Muscle layer of colon (tissue), 2 donors: ENCODE measurements around the gene ABHD10.
A peak's percentile ranks its signal among the peaks of the same experiment; 100 is the strongest.

Experiments
- H3K27ac ChIP-seq: one replicate; pipeline ENCODE4 v1.7.0; 2013; ENCODE audit warnings: low read depth, mild to moderate bottlenecking, low read length, moderate library complexity
- H3K27me3 ChIP-seq, 2 donors: one replicate each; pipeline ENCODE4 v1.7.0; 2013; ENCODE audit warnings: low read length in 2 of 2, mild to moderate bottlenecking in 2 of 2; ENCODE audit not compliant: insufficient read depth in 2 of 2, control insufficient read depth in 1 of 2
- H3K36me3 ChIP-seq: one replicate; pipeline ENCODE4 v1.7.0; 2013; ENCODE audit warnings: mild to moderate bottlenecking, low read length; ENCODE audit not compliant: insufficient read depth
- H3K4me1 ChIP-seq: one replicate; pipeline ENCODE4 v1.7.0; 2013; ENCODE audit warnings: mild to moderate bottlenecking, low read length; ENCODE audit not compliant: insufficient read depth
- H3K4me3 ChIP-seq, 2 donors: one replicate each; pipeline ENCODE4 v1.7.0; 2013; ENCODE audit warnings: low read length in 2 of 2, low read depth in 1 of 2, mild to moderate bottlenecking in 1 of 2, moderate library complexity in 1 of 2
- H3K9ac ChIP-seq: one replicate; pipeline ENCODE4 v1.7.0; 2013; ENCODE audit warnings: low read length
- H3K9me3 ChIP-seq: one replicate; pipeline ENCODE4 v1.7.0; 2013; ENCODE audit warnings: mild to moderate bottlenecking, low read length
- donor health status: abdominal sarcoma.
- donor health status: Adenocarcinoma of cecum.

ABHD10 gene

GRCh38 chr3:111978583-111979433 is at the start of gene ABHD10:
Gene ABHD10 (plus strand): TSS chr3:111979026. CDS start chr3:111979062, 36 bp downstream.
- H3K9ac ChIP-seq: peak within 1 kb of the TSS; percentile 71
- no peaks in the 10 kb centered on the region for H3K36me3 ChIP-seq
- H3K9me3 ChIP-seq: no peaks in the 10 kb centered on the region
- H3K4me1 ChIP-seq: peaks cover 17% of the 10 kb centered on the region
- peak within 1 kb of the TSS; percentile 82 for H3K27ac ChIP-seq
- H3K4me3 ChIP-seq: peak within 1 kb of the TSS; percentile 82 to 84
- H3K27me3 ChIP-seq: no peaks in the 10 kb centered on the region

GRCh38 chr3:111929484-111929883 is 49.3 kb upstream of the ABHD10 start:
- Histone ChIP-seq H3K9me3 (no peaks in the 10 kb centered on the region), H3K27me3 (no peaks in the 10 kb centered on the region), H3K9ac (no peak overlapping the region), H3K36me3 (no peaks in the 10 kb centered on the region), H3K4me1 (peaks cover 16% of the 10 kb centered on the region), H3K27ac (no peak overlapping the region), H3K4me3 (no peak overlapping the region)

DNA sequence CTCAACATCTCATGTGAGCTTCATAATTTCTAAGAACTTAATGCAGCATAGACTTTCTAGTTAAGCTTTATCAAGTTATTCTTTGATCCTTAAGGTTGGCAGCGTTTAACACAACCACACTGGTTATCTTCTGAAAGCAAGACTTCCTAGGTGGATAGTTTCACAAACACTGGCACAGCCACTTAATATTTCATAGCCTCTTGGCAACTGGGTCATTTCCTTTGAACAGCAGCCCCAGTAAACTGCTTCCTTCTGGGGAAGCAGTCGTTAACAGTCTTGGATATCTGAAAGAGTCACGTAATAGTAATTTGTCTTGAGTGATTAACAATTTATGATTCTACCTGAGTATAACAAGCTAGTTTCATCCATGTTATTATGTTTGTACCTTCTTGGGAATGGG is 45.9 kb upstream of the ABHD10 start:
- Histone ChIP-seq H3K4me3 (no peak overlapping the region), H3K27ac (no peak overlapping the region), H3K9me3 (no peaks in the 10 kb centered on the region)

GRCh38 chr3:111936191-111936841 is 42.5 kb upstream of the ABHD10 start:
- H3K9me3 ChIP-seq: no peaks in the 10 kb centered on the region
- no peak overlapping the region for H3K4me3 ChIP-seq
- H3K4me1 ChIP-seq: peaks cover 5% of the 10 kb centered on the region
- peaks cover 22% of the 10 kb centered on the region for H3K36me3 ChIP-seq
- no peak overlapping the region for H3K27ac ChIP-seq
- no peaks in the 10 kb centered on the region for H3K27me3 ChIP-seq
- H3K9ac ChIP-seq: no peak overlapping the region

More for the DNA sequence above, 45.9 kb upstream of the ABHD10 start:
- no peak overlapping the region for H3K9ac ChIP-seq
- peaks cover 5% of the 10 kb centered on the region for H3K4me1 ChIP-seq
- H3K27me3 ChIP-seq: no peaks in the 10 kb centered on the region
- no peaks in the 10 kb centered on the region for H3K36me3 ChIP-seq

DNA sequence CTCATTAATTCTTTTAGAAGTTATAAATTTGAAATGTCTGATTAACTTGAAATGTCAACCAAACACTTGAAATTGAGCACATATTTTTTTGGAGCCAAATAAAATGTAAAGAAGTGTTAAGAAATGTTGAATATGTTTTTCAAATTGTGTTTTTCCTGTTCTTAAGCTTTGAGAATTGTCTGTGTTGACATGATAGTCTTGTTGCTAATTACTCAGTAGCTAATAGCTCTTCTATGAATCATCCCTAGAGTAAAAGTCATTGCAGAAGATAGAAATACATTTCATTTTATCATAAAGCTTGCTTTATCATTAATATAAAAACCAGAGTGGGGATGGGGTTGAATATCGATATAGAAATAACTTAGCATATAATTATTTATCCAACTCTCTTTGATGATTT is 41.9 kb upstream of the ABHD10 start:
- Histone ChIP-seq H3K4me3 (no peak overlapping the region), H3K27ac (no peak overlapping the region), H3K9ac (no peak overlapping the region), H3K4me1 (peaks cover 5% of the 10 kb centered on the region), H3K9me3 (no peaks in the 10 kb centered on the region), H3K27me3 (no peaks in the 10 kb centered on the region), H3K36me3 (peaks cover 23% of the 10 kb centered on the region)

GRCh38 chr3:111937871-111938270 is 41.0 kb upstream of the ABHD10 start:
- peaks cover 2% of the 10 kb centered on the region for H3K4me1 ChIP-seq
- peaks cover 23% of the 10 kb centered on the region for H3K36me3 ChIP-seq
- no peak overlapping the region for H3K27ac ChIP-seq
- H3K27me3 ChIP-seq: no peaks in the 10 kb centered on the region
- no peak overlapping the region for H3K9ac ChIP-seq
- no peak overlapping the region for H3K4me3 ChIP-seq
- no peaks in the 10 kb centered on the region for H3K9me3 ChIP-seq

GRCh38 chr3:111939873-111940272 is 39.0 kb upstream of the ABHD10 start:
- Histone ChIP-seq H3K9ac (no peak overlapping the region), H3K27ac (no peak overlapping the region), H3K27me3 (no peaks in the 10 kb centered on the region), H3K36me3 (peaks cover 23% of the 10 kb centered on the region), H3K4me1 (no peaks in the 10 kb centered on the region), H3K9me3 (no peaks in the 10 kb centered on the region), H3K4me3 (no peak overlapping the region)

GRCh38 chr3:111943533-111943932 is 35.3 kb upstream of the ABHD10 start:
- H3K4me3 ChIP-seq: no peak overlapping the region
- H3K4me1 ChIP-seq: no peaks in the 10 kb centered on the region
- H3K9ac ChIP-seq: no peak overlapping the region
- H3K27ac ChIP-seq: no peak overlapping the region
- peaks cover 32% of the 10 kb centered on the region for H3K36me3 ChIP-seq
- H3K27me3 ChIP-seq: no peaks in the 10 kb centered on the region
- H3K9me3 ChIP-seq: no peaks in the 10 kb centered on the region

GRCh38 chr3:111944372-111944771 is 34.5 kb upstream of the ABHD10 start:
- no peaks in the 10 kb centered on the region for H3K27me3 ChIP-seq
- H3K9ac ChIP-seq: no peak overlapping the region
- no peak overlapping the region for H3K27ac ChIP-seq
- H3K4me3 ChIP-seq: no peak overlapping the region
- no peaks in the 10 kb centered on the region for H3K9me3 ChIP-seq
- peaks cover 31% of the 10 kb centered on the region for H3K36me3 ChIP-seq
- H3K4me1 ChIP-seq: no peaks in the 10 kb centered on the region

- no peak overlapping the region for H3K9ac ChIP-seq
- H3K27ac ChIP-seq: no peak overlapping the region
Observed at GRCh38 chr3:111947231-111947630, 31.6 kb upstream of the ABHD10 start.

DNA sequence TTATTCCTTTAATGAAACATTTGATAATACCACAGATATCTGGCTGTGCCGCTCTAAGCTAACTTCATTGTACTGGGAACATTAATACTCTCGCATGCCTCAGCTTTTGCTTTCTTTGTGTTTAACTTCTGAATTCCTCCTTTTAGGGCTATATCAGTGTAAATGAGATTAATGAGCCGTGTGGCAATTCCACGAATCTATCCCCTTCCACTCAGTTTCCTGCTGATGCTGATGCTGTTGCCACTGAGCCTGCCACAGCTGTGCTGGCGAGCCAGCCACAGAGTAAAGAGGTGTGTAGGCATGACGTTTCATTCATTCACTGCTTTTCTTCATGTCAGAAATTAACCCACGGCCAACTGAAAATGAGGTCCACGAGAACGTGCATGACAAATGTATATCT is 30.0 kb upstream of the ABHD10 start:
- Histone ChIP-seq H3K9me3 (no peaks in the 10 kb centered on the region), H3K36me3 (peaks cover 28% of the 10 kb centered on the region)

More at GRCh38 chr3:111947231-111947630, 31.6 kb upstream of the ABHD10 start:
- H3K4me1 ChIP-seq: no peaks in the 10 kb centered on the region
- no peak overlapping the region for H3K4me3 ChIP-seq
- peaks cover 14% of the 10 kb centered on the region for H3K36me3 ChIP-seq
- H3K27me3 ChIP-seq: no peaks in the 10 kb centered on the region
- H3K9me3 ChIP-seq: no peaks in the 10 kb centered on the region

More for the DNA sequence above, 30.0 kb upstream of the ABHD10 start:
- no peaks in the 10 kb centered on the region for H3K4me1 ChIP-seq
- H3K4me3 ChIP-seq: no peak overlapping the region
- H3K27me3 ChIP-seq: no peaks in the 10 kb centered on the region
- H3K27ac ChIP-seq: no peak overlapping the region
- no peak overlapping the region for H3K9ac ChIP-seq
